GM12872 (cell line): ENCODE results near the gene CD46.

Experiments
- TF ChIP-seq, protein P1 (sequence below): IDR thresholded peaks from 3 replicates; pipeline ENCODE4 v1.5.1; 2011; ENCODE audit warnings: low read depth, mild to moderate bottlenecking, low read length, moderate library complexity; ENCODE audit not compliant: insufficient read depth

The CD46 gene

GRCh38 chr1:207763091-207763490, 11.2 kb downstream of the CD46 start:
- TF ChIP-seq, protein P1, sequence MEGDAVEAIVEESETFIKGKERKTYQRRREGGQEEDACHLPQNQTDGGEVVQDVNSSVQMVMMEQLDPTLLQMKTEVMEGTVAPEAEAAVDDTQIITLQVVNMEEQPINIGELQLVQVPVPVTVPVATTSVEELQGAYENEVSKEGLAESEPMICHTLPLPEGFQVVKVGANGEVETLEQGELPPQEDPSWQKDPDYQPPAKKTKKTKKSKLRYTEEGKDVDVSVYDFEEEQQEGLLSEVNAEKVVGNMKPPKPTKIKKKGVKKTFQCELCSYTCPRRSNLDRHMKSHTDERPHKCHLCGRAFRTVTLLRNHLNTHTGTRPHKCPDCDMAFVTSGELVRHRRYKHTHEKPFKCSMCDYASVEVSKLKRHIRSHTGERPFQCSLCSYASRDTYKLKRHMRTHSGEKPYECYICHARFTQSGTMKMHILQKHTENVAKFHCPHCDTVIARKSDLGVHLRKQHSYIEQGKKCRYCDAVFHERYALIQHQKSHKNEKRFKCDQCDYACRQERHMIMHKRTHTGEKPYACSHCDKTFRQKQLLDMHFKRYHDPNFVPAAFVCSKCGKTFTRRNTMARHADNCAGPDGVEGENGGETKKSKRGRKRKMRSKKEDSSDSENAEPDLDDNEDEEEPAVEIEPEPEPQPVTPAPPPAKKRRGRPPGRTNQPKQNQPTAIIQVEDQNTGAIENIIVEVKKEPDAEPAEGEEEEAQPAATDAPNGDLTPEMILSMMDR = no peak

- TF ChIP-seq, protein P1 = no peak
Measured at GRCh38 chr1:207763972-207764371, 12.1 kb downstream of the CD46 start.

DNA sequence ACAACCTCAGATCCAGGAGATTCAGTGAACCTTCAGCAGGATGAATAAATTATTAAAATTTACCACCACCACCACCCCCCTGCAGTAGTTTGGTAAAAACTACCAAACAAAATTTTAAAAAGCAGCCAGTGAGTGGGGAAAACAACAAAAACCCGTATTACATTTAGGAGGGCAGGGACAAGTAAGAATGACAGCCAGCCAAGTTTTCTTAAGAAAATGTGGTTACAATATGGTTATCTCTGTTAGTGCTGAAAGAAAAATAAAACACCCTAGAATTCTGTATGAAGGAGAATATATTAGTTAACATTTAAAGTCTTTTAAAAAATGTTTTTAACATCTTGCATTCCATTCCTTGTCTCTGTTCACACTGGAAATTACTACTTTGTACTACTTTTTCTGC, 14.7 kb downstream of the CD46 start:
- TF ChIP-seq, protein P1 = no peak

- TF ChIP-seq, protein P1 = no peak
Measured at GRCh38 chr1:207779008-207779407, 27.2 kb downstream of the CD46 start.

DNA sequence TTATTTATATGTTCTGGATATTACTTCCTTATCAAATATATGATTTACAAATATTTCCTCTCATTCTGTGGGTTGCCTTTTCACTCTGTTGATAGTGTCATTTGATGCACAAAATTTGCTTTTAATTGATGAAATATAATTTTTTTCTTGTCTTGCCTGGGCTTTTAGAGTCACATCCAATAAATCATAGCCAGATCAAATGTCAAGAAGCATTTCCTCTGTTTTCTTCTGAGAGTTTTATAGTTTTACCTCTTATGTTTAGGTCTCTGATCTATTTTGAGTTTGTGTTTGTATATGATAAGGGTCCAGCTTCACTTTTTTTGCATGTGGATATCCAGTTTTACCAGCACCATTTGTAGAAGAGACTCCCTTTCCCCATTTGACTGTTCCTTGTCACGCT, 29.5 kb downstream of the CD46 start:
- TF ChIP-seq, protein P1 = no peak

- TF ChIP-seq, protein P1 = no peak
Measured at GRCh38 chr1:207787776-207788175, 35.9 kb downstream of the CD46 start.

DNA sequence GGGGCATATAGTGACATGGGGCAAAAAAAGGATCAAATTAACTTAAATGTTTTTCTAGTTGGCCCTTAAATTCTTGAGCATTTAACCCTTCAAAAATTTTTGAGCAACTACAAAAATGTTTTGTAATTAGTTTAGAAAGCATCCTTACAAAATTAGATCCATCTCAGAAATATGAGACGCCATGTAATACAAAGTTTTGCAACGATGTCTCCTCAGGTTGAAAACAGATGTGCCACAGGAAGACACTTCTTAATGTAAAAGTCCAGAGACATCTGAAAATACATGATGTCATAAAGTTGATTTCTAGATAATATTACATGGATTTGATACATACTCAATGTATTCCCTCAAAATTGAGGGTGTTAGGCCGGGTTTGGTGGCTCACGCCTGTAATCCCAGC, 37.5 kb downstream of the CD46 start:
- TF ChIP-seq, protein P1 = no peak
